ENCODE results near the gene TBX15. TPM values are rescaled to one million over a fixed set of nuclear protein-coding genes. Genes with fewer than 3 reads are reported as not detected.
"Not testable (repeated sequence)": the region's sequence is repeated elsewhere in the genome, so short reads cannot be mapped to it uniquely, and the experiment has no call there.

The TBX15 gene
- total RNA-seq, 1 experiment from 2014 or later = 0.32 TPM

GRCh38 chr1:118918940-118919259, 69.2 kb downstream of the TBX15 start:
- intact Hi-C loops (cut with micrococcal nuclease; ENCODE audit: unreplicated experiment) = no loop called here
- BruUV-seq (replicated peaks) = no TSS peak
- no peak overlapping the region for H3K27ac ChIP-seq (ENCODE audit: low read depth, low read length, poor library complexity, severe bottlenecking)
- no peak for DNase-seq (ENCODE audit: low spot score)
- H3K4me1 ChIP-seq (ENCODE audit: insufficient read depth, low read length, poor library complexity, severe bottlenecking) = no peaks in the 10 kb centered on the region
- POLR2A ChIA-PET (ENCODE audit: low non-redundant PET) = no interaction called here
- no peaks in the 10 kb centered on the region for H3K36me3 ChIP-seq (ENCODE audit: insufficient read depth, low read length, poor library complexity, severe bottlenecking)
- H3K27me3 ChIP-seq (replicated peaks; ENCODE audit: insufficient read depth, low read depth, low read length, poor library complexity) = no peaks in the 10 kb centered on the region
- TF ChIP-seq EZH2 (IDR thresholded peaks at IDR 0.05; ENCODE audit: borderline replicate concordance, low read depth, low read length, poor library complexity, severe bottlenecking) = no peak
- TF ChIP-seq, protein P1, sequence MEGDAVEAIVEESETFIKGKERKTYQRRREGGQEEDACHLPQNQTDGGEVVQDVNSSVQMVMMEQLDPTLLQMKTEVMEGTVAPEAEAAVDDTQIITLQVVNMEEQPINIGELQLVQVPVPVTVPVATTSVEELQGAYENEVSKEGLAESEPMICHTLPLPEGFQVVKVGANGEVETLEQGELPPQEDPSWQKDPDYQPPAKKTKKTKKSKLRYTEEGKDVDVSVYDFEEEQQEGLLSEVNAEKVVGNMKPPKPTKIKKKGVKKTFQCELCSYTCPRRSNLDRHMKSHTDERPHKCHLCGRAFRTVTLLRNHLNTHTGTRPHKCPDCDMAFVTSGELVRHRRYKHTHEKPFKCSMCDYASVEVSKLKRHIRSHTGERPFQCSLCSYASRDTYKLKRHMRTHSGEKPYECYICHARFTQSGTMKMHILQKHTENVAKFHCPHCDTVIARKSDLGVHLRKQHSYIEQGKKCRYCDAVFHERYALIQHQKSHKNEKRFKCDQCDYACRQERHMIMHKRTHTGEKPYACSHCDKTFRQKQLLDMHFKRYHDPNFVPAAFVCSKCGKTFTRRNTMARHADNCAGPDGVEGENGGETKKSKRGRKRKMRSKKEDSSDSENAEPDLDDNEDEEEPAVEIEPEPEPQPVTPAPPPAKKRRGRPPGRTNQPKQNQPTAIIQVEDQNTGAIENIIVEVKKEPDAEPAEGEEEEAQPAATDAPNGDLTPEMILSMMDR (conservative IDR thresholded peaks at IDR 0.05; ENCODE audit: low read depth, low read length) = no peak
- CTCF ChIA-PET = no interaction called here
- H3K9me3 ChIP-seq (ENCODE audit: low read depth, low read length, poor library complexity, severe bottlenecking) = no peaks in the 10 kb centered on the region
- no peak overlapping the region for H3K4me3 ChIP-seq (ENCODE audit: low read depth, low read length, poor library complexity, severe bottlenecking)

- TF ChIP-seq, protein P1 (conservative IDR thresholded peaks at IDR 0.05; ENCODE audit: low read depth, low read length) = no peak
- no peak for TF ChIP-seq EZH2 (IDR thresholded peaks at IDR 0.05; ENCODE audit: borderline replicate concordance, low read depth, low read length, poor library complexity, severe bottlenecking)
- H3K27ac ChIP-seq (ENCODE audit: low read depth, low read length, poor library complexity, severe bottlenecking) = no peak overlapping the region
- CTCF ChIA-PET = no interaction called here
- H3K36me3 ChIP-seq (ENCODE audit: insufficient read depth, low read length, poor library complexity, severe bottlenecking) = no peaks in the 10 kb centered on the region
- H3K9me3 ChIP-seq (ENCODE audit: low read depth, low read length, poor library complexity, severe bottlenecking) = no peaks in the 10 kb centered on the region
- BruUV-seq (replicated peaks) = no TSS peak
- no peak overlapping the region for H3K4me3 ChIP-seq (ENCODE audit: low read depth, low read length, poor library complexity, severe bottlenecking)
- intact Hi-C loops (cut with micrococcal nuclease; ENCODE audit: unreplicated experiment) = no loop called here
- H3K4me1 ChIP-seq (ENCODE audit: insufficient read depth, low read length, poor library complexity, severe bottlenecking) = no peaks in the 10 kb centered on the region
- POLR2A ChIA-PET (ENCODE audit: low non-redundant PET) = no interaction called here
- H3K27me3 ChIP-seq (replicated peaks; ENCODE audit: insufficient read depth, low read depth, low read length, poor library complexity) = no peaks in the 10 kb centered on the region
- no peak for DNase-seq (ENCODE audit: low spot score)
These were observed 69.8 kb downstream of the TBX15 start for GRCh38 chr1:118918230-118918939.

GRCh38 chr1:118916346-118916745, 71.8 kb downstream of the TBX15 start:
- BruUV-seq (replicated peaks); DNase-seq (ENCODE audit: low spot score); POLR2A ChIA-PET (ENCODE audit: low non-redundant PET); intact Hi-C loops (cut with micrococcal nuclease; ENCODE audit: unreplicated experiment); H3K27ac ChIP-seq (ENCODE audit: low read depth, low read length, poor library complexity, severe bottlenecking); H3K4me3 ChIP-seq (ENCODE audit: low read depth, low read length, poor library complexity, severe bottlenecking); H3K36me3 ChIP-seq (ENCODE audit: insufficient read depth, low read length, poor library complexity, severe bottlenecking); H3K4me1 ChIP-seq (ENCODE audit: insufficient read depth, low read length, poor library complexity, severe bottlenecking); H3K9me3 ChIP-seq (ENCODE audit: low read depth, low read length, poor library complexity, severe bottlenecking); CTCF ChIA-PET; H3K27me3 ChIP-seq (replicated peaks; ENCODE audit: insufficient read depth, low read depth, low read length, poor library complexity): not testable (repeated sequence)

Data from A673 (cell line).